Astrocyte (in vitro differentiated cells and primary cell): ENCODE measurements around the gene COX7A2. TPM values are rescaled to one million over a fixed set of nuclear protein-coding genes. Genes with fewer than 3 reads are reported as not detected.

Source experiments
- DNase-seq: peaks from one replicate; pipeline ENCODE4 v3.0.0-alpha.2; 2010; ENCODE audit warnings: low read depth
- FAIRE-seq: peaks from 2 replicates; lab custom pipeline; 2011; peaks lifted over from hg19 to GRCh38; lab: Jason Lieb, UNC
- H2AFZ ChIP-seq: 2 replicates; pipeline ENCODE4 v1.6.0; 2012; ENCODE audit warnings: low read depth, low read length, inconsistent platforms
- H3K27ac ChIP-seq: 2 replicates; pipeline ENCODE4 v1.5.1; 2011; ENCODE audit warnings: low read depth, low read length, inconsistent platforms
- H3K27me3 ChIP-seq: 2 replicates; pipeline ENCODE4 v1.6.0; 2011; ENCODE audit warnings: low read length, inconsistent platforms; ENCODE audit not compliant: insufficient read depth
- H3K36me3 ChIP-seq: 2 replicates; pipeline ENCODE4 v1.5.1; 2011; ENCODE audit warnings: low read length, inconsistent platforms; ENCODE audit not compliant: insufficient read depth
- H3K4me1 ChIP-seq: 2 replicates; pipeline ENCODE4 v1.5.1; 2011; ENCODE audit warnings: low read length, inconsistent platforms; ENCODE audit not compliant: insufficient read depth
- H3K4me2 ChIP-seq: 2 replicates; pipeline ENCODE4 v1.6.0; 2012; ENCODE audit warnings: low read length, inconsistent platforms
- H3K4me3 ChIP-seq: 2 replicates; pipeline ENCODE4 v1.5.1; 2011; ENCODE audit warnings: low read depth, mild to moderate bottlenecking, low read length, inconsistent platforms; ENCODE audit not compliant: insufficient read depth
- H3K79me2 ChIP-seq: 2 replicates; pipeline ENCODE4 v1.6.0; 2012; ENCODE audit warnings: mild to moderate bottlenecking, low read length, inconsistent platforms; ENCODE audit not compliant: insufficient read depth
- H3K9ac ChIP-seq: 2 replicates; pipeline ENCODE4 v1.6.0; 2012; ENCODE audit warnings: mild to moderate bottlenecking, low read length, inconsistent platforms
- H3K9me3 ChIP-seq: 2 replicates; pipeline ENCODE4 v1.5.1; 2012; ENCODE audit warnings: low read depth, mild to moderate bottlenecking, low read length, inconsistent platforms; ENCODE audit not compliant: insufficient read depth
- H4K20me1 ChIP-seq: 2 replicates; pipeline ENCODE4 v1.6.0; 2012; ENCODE audit warnings: low read length, inconsistent platforms; ENCODE audit not compliant: insufficient read depth
- H3K27ac Mint-ChIP-seq: one replicate; pipeline ENCODE4 v1.8.0; 2021; ENCODE audit warnings: mild to moderate bottlenecking, mixed read lengths; ENCODE audit not compliant: unreplicated experiment
- H3K27me3 Mint-ChIP-seq: one replicate; pipeline ENCODE4 v1.8.0; 2021; ENCODE audit warnings: low read depth, mixed read lengths; ENCODE audit not compliant: unreplicated experiment
- H3K36me3 Mint-ChIP-seq: one replicate; pipeline ENCODE4 v1.8.0; 2021; ENCODE audit warnings: low read depth, mixed read lengths; ENCODE audit not compliant: unreplicated experiment
- H3K4me1 Mint-ChIP-seq: one replicate; pipeline ENCODE4 v1.8.0; 2021; ENCODE audit warnings: low read depth, mixed read lengths; ENCODE audit not compliant: unreplicated experiment
- H3K4me3 Mint-ChIP-seq: one replicate; pipeline ENCODE4 v1.8.0; 2021; ENCODE audit warnings: mild to moderate bottlenecking, moderate library complexity, mixed read lengths; ENCODE audit not compliant: unreplicated experiment
- H3K9me3 Mint-ChIP-seq: one replicate; pipeline ENCODE4 v1.8.0; 2021; ENCODE audit warnings: mild to moderate bottlenecking, mixed read lengths; ENCODE audit not compliant: unreplicated experiment
- EZH2 ChIP-seq: IDR thresholded peaks from 2 replicates; pipeline ENCODE4 v1.6.1; 2012; ENCODE audit warnings: mild to moderate bottlenecking, low read length, inconsistent platforms; ENCODE audit not compliant: insufficient read depth
- total RNA-seq: library from RNA; stranded (reverse); gene quantifications from 2 replicates; pipeline ENCODE4 v1.2.1, GENCODE V29; 2021
- TF ChIP-seq, protein P1 (sequence below): IDR thresholded peaks from 2 replicates; pipeline ENCODE4 v1.5.1; 2011; ENCODE audit warnings: low read depth, mild to moderate bottlenecking, inconsistent platforms, low read length, moderate library complexity; ENCODE audit not compliant: insufficient read depth

The COX7A2 gene
- total RNA-seq, 1 donor from 2014 or later: 463 TPM

DNA sequence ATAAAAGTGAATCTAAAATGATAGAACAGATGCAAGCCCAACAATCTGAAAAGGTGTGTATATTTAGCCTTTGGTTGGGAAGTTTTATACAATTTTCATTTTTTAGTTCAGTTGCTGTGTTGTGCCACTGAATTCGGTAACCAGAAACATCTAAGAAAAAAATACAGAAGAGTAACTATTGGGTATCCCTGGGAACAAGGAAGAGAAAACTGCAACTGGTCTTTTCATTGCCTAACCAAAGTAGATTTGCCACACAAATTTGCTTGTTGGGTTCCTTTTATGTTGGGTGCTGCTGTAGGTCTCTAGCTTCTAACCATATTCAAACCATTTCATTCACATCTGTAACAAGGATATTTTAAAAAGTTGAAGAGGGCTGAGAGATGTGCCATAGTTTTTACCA lies 43.8 kb upstream of the COX7A2 start:
- no peak overlapping the region for H2AFZ ChIP-seq
- H3K79me2 ChIP-seq: peaks cover 25% of the 10 kb centered on the region
- no peak overlapping the region for H3K9ac ChIP-seq
- H3K4me1 ChIP-seq: peaks cover 3% of the 10 kb centered on the region
- H3K4me3 Mint-ChIP-seq: peak overlapping the region; percentile 34
- H4K20me1 ChIP-seq: peaks cover 18% of the 10 kb centered on the region
- H3K27me3 Mint-ChIP-seq: no peaks in the 10 kb centered on the region
- H3K4me3 ChIP-seq: no peak overlapping the region
- H3K9me3 Mint-ChIP-seq: no peaks in the 10 kb centered on the region
- no peak overlapping the region for H3K27ac Mint-ChIP-seq
- no peaks in the 10 kb centered on the region for H3K36me3 ChIP-seq
- no peak overlapping the region for H3K4me2 ChIP-seq
- FAIRE-seq (no peak), DNase-seq (no peak)
- H3K27ac ChIP-seq: no peak overlapping the region
- no peaks in the 10 kb centered on the region for H3K27me3 ChIP-seq
- peaks cover 17% of the 10 kb centered on the region for H3K4me1 Mint-ChIP-seq
- no peaks in the 10 kb centered on the region for H3K36me3 Mint-ChIP-seq
- H3K9me3 ChIP-seq: no peaks in the 10 kb centered on the region
- TF ChIP-seq EZH2: no peak
- TF ChIP-seq, protein P1, sequence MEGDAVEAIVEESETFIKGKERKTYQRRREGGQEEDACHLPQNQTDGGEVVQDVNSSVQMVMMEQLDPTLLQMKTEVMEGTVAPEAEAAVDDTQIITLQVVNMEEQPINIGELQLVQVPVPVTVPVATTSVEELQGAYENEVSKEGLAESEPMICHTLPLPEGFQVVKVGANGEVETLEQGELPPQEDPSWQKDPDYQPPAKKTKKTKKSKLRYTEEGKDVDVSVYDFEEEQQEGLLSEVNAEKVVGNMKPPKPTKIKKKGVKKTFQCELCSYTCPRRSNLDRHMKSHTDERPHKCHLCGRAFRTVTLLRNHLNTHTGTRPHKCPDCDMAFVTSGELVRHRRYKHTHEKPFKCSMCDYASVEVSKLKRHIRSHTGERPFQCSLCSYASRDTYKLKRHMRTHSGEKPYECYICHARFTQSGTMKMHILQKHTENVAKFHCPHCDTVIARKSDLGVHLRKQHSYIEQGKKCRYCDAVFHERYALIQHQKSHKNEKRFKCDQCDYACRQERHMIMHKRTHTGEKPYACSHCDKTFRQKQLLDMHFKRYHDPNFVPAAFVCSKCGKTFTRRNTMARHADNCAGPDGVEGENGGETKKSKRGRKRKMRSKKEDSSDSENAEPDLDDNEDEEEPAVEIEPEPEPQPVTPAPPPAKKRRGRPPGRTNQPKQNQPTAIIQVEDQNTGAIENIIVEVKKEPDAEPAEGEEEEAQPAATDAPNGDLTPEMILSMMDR: no peak

DNA sequence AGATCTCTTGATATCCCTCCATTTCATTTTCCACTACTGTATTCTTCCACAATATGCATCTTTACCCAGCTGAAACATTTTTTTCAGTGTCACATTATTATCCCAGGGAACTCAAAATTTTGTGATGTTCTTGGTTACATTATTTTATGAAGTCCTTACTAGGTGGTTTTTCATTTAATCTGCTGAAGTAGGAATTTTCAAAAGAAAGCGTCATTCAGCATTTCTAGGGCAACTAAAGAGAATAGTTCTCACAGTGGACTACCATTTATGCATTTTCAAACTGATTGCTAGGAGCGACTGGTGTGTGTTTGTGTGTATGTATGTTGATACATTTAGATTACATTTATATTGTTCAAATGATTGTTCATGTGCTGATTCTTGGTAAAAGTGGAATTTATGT lies 43.4 kb upstream of the COX7A2 start:
- Histone ChIP-seq H3K4me3 (no peak overlapping the region), H3K27me3 (no peaks in the 10 kb centered on the region), H2AFZ (no peak overlapping the region), H3K4me2 (no peak overlapping the region), H3K36me3 (no peaks in the 10 kb centered on the region), H3K9me3 (no peaks in the 10 kb centered on the region), H3K27ac (no peak overlapping the region), H3K79me2 (peaks cover 29% of the 10 kb centered on the region), H3K4me1 (peaks cover 5% of the 10 kb centered on the region), H4K20me1 (peaks cover 20% of the 10 kb centered on the region), H3K9ac (no peak overlapping the region)
- H3K27me3 Mint-ChIP-seq: no peaks in the 10 kb centered on the region
- no peak overlapping the region for H3K4me3 Mint-ChIP-seq
- peaks cover 17% of the 10 kb centered on the region for H3K4me1 Mint-ChIP-seq
- DNase-seq: no peak
- FAIRE-seq: no peak
- H3K9me3 Mint-ChIP-seq: no peaks in the 10 kb centered on the region
- H3K27ac Mint-ChIP-seq: no peak overlapping the region
- H3K36me3 Mint-ChIP-seq: no peaks in the 10 kb centered on the region
- TF ChIP-seq EZH2: no peak
- TF ChIP-seq, protein P1: no peak

- peaks cover 7% of the 10 kb centered on the region for H3K4me1 Mint-ChIP-seq
- peak overlapping the region; percentile 95 for H3K4me2 ChIP-seq
- DNase-seq (no peak), FAIRE-seq (no peak)
- no peak overlapping the region for H3K27ac Mint-ChIP-seq
- H3K9me3 ChIP-seq: no peaks in the 10 kb centered on the region
- peak overlapping the region; percentile 90 for H3K4me3 ChIP-seq
- H2AFZ ChIP-seq: peak overlapping the region; percentile 70
- TF ChIP-seq, protein P1: no peak
- no peak for TF ChIP-seq EZH2
- H3K27me3 ChIP-seq: no peaks in the 10 kb centered on the region
- H4K20me1 ChIP-seq: peaks cover 33% of the 10 kb centered on the region
- H3K79me2 ChIP-seq: peaks cover 46% of the 10 kb centered on the region
- H3K9ac ChIP-seq: peak overlapping the region; percentile 96
- H3K9me3 Mint-ChIP-seq: no peaks in the 10 kb centered on the region
- no peaks in the 10 kb centered on the region for H3K36me3 ChIP-seq
- H3K27ac ChIP-seq: peak overlapping the region; percentile 45
- no peaks in the 10 kb centered on the region for H3K36me3 Mint-ChIP-seq
- H3K27me3 Mint-ChIP-seq: no peaks in the 10 kb centered on the region
- no peak overlapping the region for H3K4me3 Mint-ChIP-seq
- H3K4me1 ChIP-seq: peaks cover 9% of the 10 kb centered on the region
These were observed 41.7 kb upstream of the COX7A2 start for GRCh38 chr6:75285283-75285639.
